ENCODE measurements around the gene TRIM38. TPM values are rescaled to one million over a fixed set of nuclear protein-coding genes. Genes with fewer than 3 reads are reported as not detected.
A peak's percentile ranks its signal among the peaks of the same experiment; 100 is the strongest.

TRIM38 gene
- total and polyA plus RNA-seq, 2 of the 13 experiments (the other 11 are each of a cell fraction or from before 2014, with no cell fraction given), result 2.5 to 3.1 TPM

GRCh38 chr6:26022737-26023136 lies 60.1 kb downstream of the TRIM38 start (continued):
- TF ChIP-seq TGIF2 (CRISPR knock-in tag; IDR thresholded peaks at IDR 0.05) (no peak), ZNF431 (CRISPR knock-in tag; IDR thresholded peaks at IDR 0.05; ENCODE audit: borderline replicate concordance, low read depth) (no peak), ZNF274 (CRISPR knock-in tag; IDR thresholded peaks at IDR 0.05) (no peak), ZUFSP (CRISPR knock-in tag; IDR thresholded peaks at IDR 0.05; ENCODE audit: borderline replicate concordance) (no peak), ZNF652 (CRISPR knock-in tag; IDR thresholded peaks at IDR 0.05; ENCODE audit: borderline replicate concordance, low read depth) (no peak), MNT (IDR thresholded peaks at IDR 0.05) (no peak)

GRCh38 chr6:26024651-26025046 lies 62.0 kb downstream of the TRIM38 start:
- no peaks in the 10 kb centered on the region for H3K36me3 ChIP-seq (replicated peaks in 1 of 2; ENCODE audit: control insufficient read depth in 1 of 2, insufficient read depth in 2 of 2, low read length in 2 of 2)
- ChIA-PET POLR2A (interaction anchor here (2.8 to 12.3 kb wide), 5 partner anchors 20 to 192 kb away, joined by 40 to 322 read pairs (median 43); a partner anchor contains a TSS), CTCF (ENCODE audit: low intra/inter-chr PET ratio, low total read pairs) (no interaction called here)
- peaks cover 72% of the 10 kb centered on the region for H3K4me1 ChIP-seq (ENCODE audit: insufficient read depth, low read length)
- H3K9me3 ChIP-seq (ENCODE audit: low read length), result no peaks in the 10 kb centered on the region
- no peak overlapping the region for H3K4me3 ChIP-seq (replicated peaks in 1 of 3; ENCODE audit: insufficient read depth in 1 of 3, low read depth in 2 of 3, low read length in 3 of 3)
- H2AFZ ChIP-seq (ENCODE audit: low read length), result no peak overlapping the region
- in situ Hi-C loops (cut with HindIII; ENCODE audit: extremely low pct_ligation_motif_present, low pct_unique_long_range_greater_than_20kb), result no loop called here
- no peak for FAIRE-seq
- no peak overlapping the region for H3K27ac ChIP-seq (ENCODE audit: extremely low read length, insufficient read depth, low read length)
- H3K4me2 ChIP-seq (ENCODE audit: low read depth, low read length), result peak overlapping the region; percentile 26; the same call in 1 of the 2 replicates
- no peaks in the 10 kb centered on the region for H3K79me2 ChIP-seq (ENCODE audit: insufficient read depth, low read length)
- no peak for ATAC-seq
- no peaks in the 10 kb centered on the region for H4K20me1 ChIP-seq (ENCODE audit: insufficient read depth, low read length)
- no peaks in the 10 kb centered on the region; a peak in 2 of 5 replicates for H3K27me3 ChIP-seq (ENCODE audit: control insufficient read depth in 1 of 2, insufficient read depth in 2 of 2, low read length in 2 of 2)
- WGBS (ENCODE audit: low lambda C conversion rate), result 42% methylated on average over 3 of the region's 3 CpGs
- H3K9ac ChIP-seq (ENCODE audit: insufficient read depth, low read depth, low read length), result no peak overlapping the region
- intact Hi-C loops (cut with micrococcal nuclease; ENCODE audit: unreplicated experiment), result loop anchor here (10.0 kb wide), 1 partner anchor 510 kb away; the partner anchor contains the start of gene HMGN4
- DNase-seq (ENCODE audit: low spot score), result no peak
- no TSS peak for BruUV-seq (replicated peaks)
- TF ChIP-seq HOXA7 (CRISPR knock-in tag; IDR thresholded peaks at IDR 0.05) (no peak), AGO1 (IDR thresholded peaks at IDR 0.05; ENCODE audit: low read depth, low read length, poor library complexity, severe bottlenecking) (no peak), ZNF577 (CRISPR knock-in tag; IDR thresholded peaks at IDR 0.05; ENCODE audit: borderline replicate concordance, low read depth) (no peak), SCMH1 (CRISPR knock-in tag; IDR thresholded peaks at IDR 0.05; ENCODE audit: borderline replicate concordance) (no peak), ZNF800 (CRISPR knock-in tag; IDR thresholded peaks at IDR 0.05) (no peak), NFIC (IDR thresholded peaks at IDR 0.05; ENCODE audit: low read length) (peak; percentile 28; the same call in 1 of the 2 replicates), EHMT2 (IDR thresholded peaks at IDR 0.05; ENCODE audit: borderline replicate concordance, low read depth, low read length) (no peak), ZSCAN22 (CRISPR knock-in tag; IDR thresholded peaks at IDR 0.05) (no peak), HMG20A (CRISPR knock-in tag; IDR thresholded peaks at IDR 0.05; ENCODE audit: borderline replicate concordance) (peak; percentile 43; the same call in 1 of the 2 replicates), ZNF709 (CRISPR knock-in tag; IDR thresholded peaks at IDR 0.05) (no peak), TEAD3 (CRISPR knock-in tag; optimal IDR thresholded peaks at IDR 0.05; ENCODE audit: borderline replicate concordance) (no peak), ZFP36 (IDR thresholded peaks at IDR 0.05; ENCODE audit: borderline replicate concordance, low read depth, low read length, partially characterized antibody) (no peak), KMT2A (CRISPR knock-in tag; IDR thresholded peaks at IDR 0.05) (no peak)
